Measurements from ENCODE around the gene LHX3.

- TF ChIP-seq CEBPB (IDR thresholded peaks at IDR 0.05; ENCODE audit: low read depth, low read length) (no peak), CTCF (conservative IDR thresholded peaks at IDR 0.05; ENCODE audit: low read depth, low read length) (no peak), MAZ (IDR thresholded peaks at IDR 0.05; ENCODE audit: borderline replicate concordance, low read depth, low read length) (no peak), SMC3 (IDR thresholded peaks at IDR 0.05; ENCODE audit: low read depth, low read length) (no peak), RAD21 (IDR thresholded peaks at IDR 0.05; ENCODE audit: low read length) (no peak), POLR2A (IDR thresholded peaks at IDR 0.05; ENCODE audit: low read depth, low read length) (no peak)
Observed at GRCh38 chr9:136211441-136212344, 6.8 kb upstream of the LHX3 start.

Data from IMR-90 (cell line).